GM13976 (cell line): ENCODE measurements around the gene LGI4.

ENCODE experiments used
- DNase-seq: peaks from one replicate; pipeline ENCODE4 v3.0.0; 2012; ENCODE audit warnings: low spot score
- CTCF ChIP-seq: IDR thresholded peaks from 2 replicates; pipeline ENCODE4 v1.5.1; 2012; ENCODE audit warnings: borderline replicate concordance, mild to moderate bottlenecking; ENCODE audit not compliant: insufficient read depth; ENCODE audit errors: extremely low read depth, missing control alignments, control extremely low read depth
- in situ Hi-C: fragments of 300-500 bp; cut with MboI; formaldehyde crosslinking; loops from one replicate; pipeline ENCODE4 v1.12.0; 2022; ENCODE audit warnings: low sequenced_read_pairs, mixed read lengths, inconsistent platforms; ENCODE audit not compliant: unreplicated experiment

Gene LGI4

GRCh38 chr19:35118268-35119020 is 16.4 kb downstream of the LGI4 start:
- no peak for DNase-seq
- TF ChIP-seq CTCF: no peak
- in situ Hi-C loops: no loop called here

GRCh38 chr19:35117799-35118198 is 17.1 kb downstream of the LGI4 start:
- in situ Hi-C loops: no loop called here
- TF ChIP-seq CTCF: no peak
- no peak for DNase-seq

- in situ Hi-C loops: no loop called here
- DNase-seq: no peak
- TF ChIP-seq CTCF: no peak
Observed at GRCh38 chr19:35117116-35117515, 17.7 kb downstream of the LGI4 start.

- TF ChIP-seq CTCF: no peak
- DNase-seq: no peak
- in situ Hi-C loops: no loop called here
Observed at GRCh38 chr19:35116072-35116801, 18.6 kb downstream of the LGI4 start.

- in situ Hi-C loops: no loop called here
- no peak for TF ChIP-seq CTCF
- no peak for DNase-seq
Observed at GRCh38 chr19:35115177-35115951, 19.5 kb downstream of the LGI4 start, which contains the start of gene FXYD3. FXYD3 (plus strand) TSS chr19:35115823; CDS start chr19:35119377, 3,554 bp downstream.
